Measurements from ENCODE around the gene ATP5F1A. TPM values are rescaled to one million over a fixed set of nuclear protein-coding genes. Genes with fewer than 3 reads are reported as not detected.

The ATP5F1A gene
- total and polyA plus RNA-seq, 12 donors: 194 to 1,012 (median 671) TPM

DNA sequence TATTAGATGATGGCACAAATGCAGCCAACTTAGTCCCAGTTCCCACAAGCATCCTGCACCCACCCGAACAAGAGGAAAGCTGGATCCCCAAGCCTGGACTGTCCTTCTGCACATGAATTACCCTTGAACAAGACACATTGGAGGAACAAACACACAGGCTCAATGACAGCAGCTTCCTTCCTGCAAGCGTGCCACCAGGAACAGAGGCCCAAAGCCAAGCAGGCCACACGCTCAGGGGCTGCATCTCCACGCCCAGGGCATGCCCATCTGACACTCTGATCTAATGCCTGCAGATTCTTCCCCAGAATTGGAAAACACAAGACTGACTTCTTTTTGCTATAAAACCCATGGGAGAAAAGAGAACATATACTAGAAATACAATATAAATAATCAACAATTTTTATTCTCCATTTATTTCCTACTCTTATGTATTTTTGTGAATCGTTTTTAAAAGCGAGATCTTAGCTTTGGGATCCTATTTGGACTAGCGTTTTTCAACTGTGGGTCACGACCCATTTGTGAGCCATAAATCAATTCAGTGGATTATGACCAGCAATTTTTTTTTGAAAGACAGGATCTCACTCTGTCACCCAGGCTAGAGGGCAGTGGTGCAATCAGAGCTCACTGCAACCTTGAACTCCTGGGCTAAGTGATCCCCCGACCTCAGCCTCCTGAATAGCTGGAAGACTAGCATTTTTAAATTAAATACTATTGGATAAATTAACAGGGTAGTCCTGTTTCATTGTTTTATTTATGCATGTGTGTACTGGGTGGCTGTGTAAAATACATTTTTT, 60.4 kb downstream of the ATP5F1A start:
- intact Hi-C loops (cut with DNase I): no loop called here
- H3K4me3 ChIP-seq: no peak overlapping the region
- no peaks in the 10 kb centered on the region for H3K27me3 ChIP-seq
- H3K4me1 ChIP-seq (replicated peaks in 1 of 2): peaks cover 0 to 9% of the 10 kb centered on the region in 2 donors
- H3K27ac ChIP-seq: no peak overlapping the region
- TF ChIP-seq, protein P1, sequence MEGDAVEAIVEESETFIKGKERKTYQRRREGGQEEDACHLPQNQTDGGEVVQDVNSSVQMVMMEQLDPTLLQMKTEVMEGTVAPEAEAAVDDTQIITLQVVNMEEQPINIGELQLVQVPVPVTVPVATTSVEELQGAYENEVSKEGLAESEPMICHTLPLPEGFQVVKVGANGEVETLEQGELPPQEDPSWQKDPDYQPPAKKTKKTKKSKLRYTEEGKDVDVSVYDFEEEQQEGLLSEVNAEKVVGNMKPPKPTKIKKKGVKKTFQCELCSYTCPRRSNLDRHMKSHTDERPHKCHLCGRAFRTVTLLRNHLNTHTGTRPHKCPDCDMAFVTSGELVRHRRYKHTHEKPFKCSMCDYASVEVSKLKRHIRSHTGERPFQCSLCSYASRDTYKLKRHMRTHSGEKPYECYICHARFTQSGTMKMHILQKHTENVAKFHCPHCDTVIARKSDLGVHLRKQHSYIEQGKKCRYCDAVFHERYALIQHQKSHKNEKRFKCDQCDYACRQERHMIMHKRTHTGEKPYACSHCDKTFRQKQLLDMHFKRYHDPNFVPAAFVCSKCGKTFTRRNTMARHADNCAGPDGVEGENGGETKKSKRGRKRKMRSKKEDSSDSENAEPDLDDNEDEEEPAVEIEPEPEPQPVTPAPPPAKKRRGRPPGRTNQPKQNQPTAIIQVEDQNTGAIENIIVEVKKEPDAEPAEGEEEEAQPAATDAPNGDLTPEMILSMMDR (IDR thresholded peaks at IDR 0.05): no peak
- no peak for TF ChIP-seq POLR2A (IDR thresholded peaks at IDR 0.05)
- 56 to 66% (median 63%) methylated on average over 9 of the region's 9 CpGs for WGBS, 4 donors
- no peaks in the 10 kb centered on the region for H3K9me3 ChIP-seq (replicated peaks in 1 of 3)
- DNase-seq: no peak
- no peaks in the 10 kb centered on the region for H3K36me3 ChIP-seq (replicated peaks in 1 of 2)

GRCh38 chr18:46035696-46036680, 62.1 kb downstream of the ATP5F1A start:
- Histone ChIP-seq H3K4me1 (replicated peaks in 1 of 2) (peaks cover 0 to 8% of the 10 kb centered on the region in 2 donors), H3K4me3 (no peak overlapping the region), H3K27me3 (no peaks in the 10 kb centered on the region), H3K9me3 (replicated peaks in 1 of 3) (no peaks in the 10 kb centered on the region), H3K27ac (no peak overlapping the region), H3K36me3 (replicated peaks in 1 of 2) (no peaks in the 10 kb centered on the region)
- intact Hi-C loops (cut with DNase I): no loop called here
- TF ChIP-seq, protein P1 (IDR thresholded peaks at IDR 0.05): no peak
- 98 to 100% (median 100%) methylated on average over 2 of the region's 2 CpGs for WGBS, 4 donors
- no peak for DNase-seq

DNA sequence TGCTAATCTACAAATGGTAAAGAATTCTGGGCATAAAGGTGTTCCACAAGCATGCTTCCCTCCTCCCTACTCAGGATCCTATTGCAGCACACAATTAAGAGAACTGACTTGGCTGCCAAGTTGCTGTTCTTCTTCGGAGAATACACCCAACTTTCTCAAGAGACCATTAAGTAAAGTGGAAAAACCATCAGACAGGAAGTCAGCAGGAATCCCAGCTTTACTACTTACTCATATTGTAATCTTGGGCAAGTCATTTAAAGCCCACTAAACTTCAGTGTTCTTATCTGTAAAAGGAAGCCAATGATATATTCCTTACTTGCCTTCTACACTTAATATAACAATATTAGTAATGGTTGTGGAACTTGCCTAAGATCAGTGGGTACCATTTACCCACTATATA, 63.9 kb downstream of the ATP5F1A start:
- no peak for TF ChIP-seq POLR2A (IDR thresholded peaks at IDR 0.05)
- TF ChIP-seq, protein P1 (IDR thresholded peaks at IDR 0.05): no peak
- H3K9me3 ChIP-seq (replicated peaks in 1 of 3): no peaks in the 10 kb centered on the region
- no peak overlapping the region for H3K27ac ChIP-seq
- H3K4me3 ChIP-seq: no peak overlapping the region
- peaks cover 0 to 5% of the 10 kb centered on the region in 2 donors for H3K4me1 ChIP-seq (replicated peaks in 1 of 2)
- no peaks in the 10 kb centered on the region for H3K27me3 ChIP-seq
- H3K36me3 ChIP-seq (replicated peaks in 1 of 2): no peaks in the 10 kb centered on the region
- intact Hi-C loops (cut with DNase I): no loop called here
- no peak for DNase-seq
- whole genome bisulfite sequencing, 4 donors: 56 to 77% (median 72%) methylated on average over 1 of the region's 1 CpG

GRCh38 chr18:46031741-46032140, 66.4 kb downstream of the ATP5F1A start:
- 74 to 88% (median 85%) methylated on average over 4 of the region's 4 CpGs for WGBS, 4 donors
- intact Hi-C loops (cut with DNase I): no loop called here
- Histone ChIP-seq H3K36me3 (replicated peaks in 1 of 2) (no peaks in the 10 kb centered on the region), H3K4me3 (no peak overlapping the region), H3K4me1 (replicated peaks in 1 of 2) (peaks cover 8 to 9% of the 10 kb centered on the region in 2 donors), H3K9me3 (replicated peaks in 1 of 3) (no peaks in the 10 kb centered on the region), H3K27ac (no peak overlapping the region), H3K27me3 (no peaks in the 10 kb centered on the region)
- no peak for DNase-seq
- TF ChIP-seq, protein P1 (IDR thresholded peaks at IDR 0.05): no peak
- TF ChIP-seq POLR2A (IDR thresholded peaks at IDR 0.05): no peak

Data from adrenal gland (tissue), 12 donors.